Calu3 (cell line): ENCODE data around the gene CDH18. TPM values are rescaled to one million over a fixed set of nuclear protein-coding genes. Genes with fewer than 3 reads are reported as not detected.
A peak's percentile ranks its signal among the peaks of the same experiment; 100 is the strongest.

Experiments
- BruUV-seq: library from RNA; stranded (reverse); fragments of 400-500 nt; replicated peaks from 2 replicates; lab custom pipeline; 2021; lab: Mats Ljungman, UMichigan
- CTCF ChIA-PET: fragments of 300-600 bp; sonication (Branson Sonifier 250); formaldehyde crosslinking; loops from one replicate; lab custom pipeline; 2022; ENCODE audit warnings: antibody characterized with exemption; lab: Charles Lee
- DNase-seq: peaks from one replicate; pipeline ENCODE4 v3.0.0; 2022
- H3K27ac Mint-ChIP-seq: one replicate; pipeline ENCODE4 v1.8.0; 2022; ENCODE audit warnings: mixed read lengths; ENCODE audit not compliant: unreplicated experiment
- H3K27me3 Mint-ChIP-seq: one replicate; pipeline ENCODE4 v1.8.0; 2022; ENCODE audit warnings: mixed read lengths; ENCODE audit not compliant: unreplicated experiment
- H3K36me3 Mint-ChIP-seq: one replicate; pipeline ENCODE4 v1.8.0; 2022; ENCODE audit warnings: mild to moderate bottlenecking, moderate library complexity, mixed read lengths; ENCODE audit not compliant: insufficient read depth, unreplicated experiment
- H3K4me1 Mint-ChIP-seq: one replicate; pipeline ENCODE4 v1.8.0; 2022; ENCODE audit warnings: mild to moderate bottlenecking, low read depth, mixed read lengths; ENCODE audit not compliant: unreplicated experiment
- H3K4me3 Mint-ChIP-seq: one replicate; pipeline ENCODE4 v1.8.0; 2022; ENCODE audit warnings: mild to moderate bottlenecking, low read depth, moderate library complexity, mixed read lengths; ENCODE audit not compliant: unreplicated experiment
- H3K9me3 Mint-ChIP-seq: one replicate; pipeline ENCODE4 v1.8.0; 2022; ENCODE audit warnings: low read depth, mixed read lengths; ENCODE audit not compliant: unreplicated experiment
- intact Hi-C: fragments of 100-400 bp; cut with micrococcal nuclease; formaldehyde crosslinking; loops from one replicate; pipeline ENCODE4 v1.10.0; 2022; ENCODE audit not compliant: unreplicated experiment
- total RNA-seq: library from RNA; stranded (reverse); gene quantifications from 2 replicates; pipeline ENCODE4 v1.2.3, GENCODE V29; 2022
- TF ChIP-seq, protein P1 (sequence below): fragments of 200-600 bp; IDR thresholded peaks from one replicate; pipeline ENCODE4 v1.8.0; 2022; ENCODE audit warnings: antibody characterized with exemption; ENCODE audit not compliant: unreplicated experiment

Gene CDH18
- total RNA-seq, 1 experiment from 2014 or later: not detected

DNA sequence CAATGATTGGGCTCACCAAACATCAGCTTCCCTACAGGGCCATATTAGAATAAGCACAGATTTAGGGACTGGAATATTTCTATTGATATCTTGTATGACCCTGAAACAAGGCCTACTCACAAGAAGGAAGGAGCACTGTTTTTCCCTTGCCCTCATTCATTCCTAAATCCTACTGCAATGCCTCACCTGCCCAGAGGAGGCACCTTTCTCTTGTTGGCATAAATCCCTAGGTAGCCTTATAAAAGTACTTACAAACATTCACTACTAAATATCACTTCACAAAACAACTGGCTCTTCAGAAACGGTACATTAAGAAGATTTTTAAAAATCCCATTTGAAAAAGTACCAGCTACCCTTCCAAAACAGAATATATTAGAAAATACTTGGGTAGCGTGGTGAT lies 449.4 kb downstream of the CDH18 start:
- Mint-ChIP-seq H3K4me3 (no peak overlapping the region), H3K27me3 (no peaks in the 10 kb centered on the region), H3K36me3 (no peaks in the 10 kb centered on the region), H3K4me1 (peaks cover 3% of the 10 kb centered on the region), H3K9me3 (peaks cover 4% of the 10 kb centered on the region), H3K27ac (no peak overlapping the region)
- CTCF ChIA-PET: no interaction called here
- TF ChIP-seq, protein P1, sequence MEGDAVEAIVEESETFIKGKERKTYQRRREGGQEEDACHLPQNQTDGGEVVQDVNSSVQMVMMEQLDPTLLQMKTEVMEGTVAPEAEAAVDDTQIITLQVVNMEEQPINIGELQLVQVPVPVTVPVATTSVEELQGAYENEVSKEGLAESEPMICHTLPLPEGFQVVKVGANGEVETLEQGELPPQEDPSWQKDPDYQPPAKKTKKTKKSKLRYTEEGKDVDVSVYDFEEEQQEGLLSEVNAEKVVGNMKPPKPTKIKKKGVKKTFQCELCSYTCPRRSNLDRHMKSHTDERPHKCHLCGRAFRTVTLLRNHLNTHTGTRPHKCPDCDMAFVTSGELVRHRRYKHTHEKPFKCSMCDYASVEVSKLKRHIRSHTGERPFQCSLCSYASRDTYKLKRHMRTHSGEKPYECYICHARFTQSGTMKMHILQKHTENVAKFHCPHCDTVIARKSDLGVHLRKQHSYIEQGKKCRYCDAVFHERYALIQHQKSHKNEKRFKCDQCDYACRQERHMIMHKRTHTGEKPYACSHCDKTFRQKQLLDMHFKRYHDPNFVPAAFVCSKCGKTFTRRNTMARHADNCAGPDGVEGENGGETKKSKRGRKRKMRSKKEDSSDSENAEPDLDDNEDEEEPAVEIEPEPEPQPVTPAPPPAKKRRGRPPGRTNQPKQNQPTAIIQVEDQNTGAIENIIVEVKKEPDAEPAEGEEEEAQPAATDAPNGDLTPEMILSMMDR: no peak
- no TSS peak for BruUV-seq
- intact Hi-C loops: no loop called here
- DNase-seq: no peak

DNA sequence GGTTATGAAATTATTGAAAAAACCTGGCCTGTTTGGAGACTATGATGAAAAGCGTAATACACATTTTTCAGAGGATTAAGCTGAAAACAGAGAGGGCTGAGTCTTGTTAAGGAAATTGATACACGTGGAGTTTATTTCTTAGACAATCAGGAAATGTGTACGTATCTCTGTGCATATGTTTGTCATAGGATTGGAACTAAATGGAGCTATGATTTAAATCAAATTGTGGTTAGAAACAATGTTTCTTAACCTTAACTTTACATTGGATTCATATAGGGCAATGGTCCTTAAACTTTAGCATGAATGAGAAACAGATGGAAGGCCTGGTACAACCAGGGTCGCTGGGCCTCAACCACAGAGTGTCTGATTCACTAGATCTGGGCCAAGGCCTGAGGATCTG lies 451.6 kb downstream of the CDH18 start:
- peaks cover 8% of the 10 kb centered on the region for H3K9me3 Mint-ChIP-seq
- intact Hi-C loops: no loop called here
- no peak overlapping the region for H3K4me3 Mint-ChIP-seq
- no peak overlapping the region for H3K27ac Mint-ChIP-seq
- CTCF ChIA-PET: no interaction called here
- BruUV-seq: no TSS peak
- no peaks in the 10 kb centered on the region for H3K27me3 Mint-ChIP-seq
- DNase-seq: no peak
- peaks cover 4% of the 10 kb centered on the region for H3K36me3 Mint-ChIP-seq
- H3K4me1 Mint-ChIP-seq: peaks cover 23% of the 10 kb centered on the region
- TF ChIP-seq, protein P1: no peak

DNA sequence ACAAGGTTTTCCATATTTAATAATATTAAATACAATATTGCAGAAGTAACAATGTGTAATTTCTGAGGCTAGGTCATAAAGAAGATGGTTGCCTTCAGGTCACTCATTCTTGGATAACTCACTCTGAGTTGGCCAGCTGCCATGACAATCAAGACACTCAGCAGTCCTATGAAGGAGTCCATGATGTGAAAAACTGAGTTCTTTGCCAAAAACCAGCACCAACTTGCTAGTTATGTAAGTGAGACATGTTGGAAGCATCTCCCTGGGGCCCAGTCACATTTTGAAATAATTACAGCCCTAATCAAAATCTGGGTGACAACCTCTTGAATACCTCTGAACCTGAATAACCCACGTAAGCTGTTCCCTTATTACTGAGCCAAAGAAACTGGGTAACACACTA lies 453.2 kb downstream of the CDH18 start:
- Mint-ChIP-seq H3K27me3 (no peaks in the 10 kb centered on the region), H3K27ac (no peak overlapping the region), H3K4me1 (peaks cover 29% of the 10 kb centered on the region), H3K36me3 (peaks cover 7% of the 10 kb centered on the region), H3K4me3 (no peak overlapping the region), H3K9me3 (peaks cover 6% of the 10 kb centered on the region)
- no TSS peak for BruUV-seq
- intact Hi-C loops: loop anchor here (5.0 kb wide), 1 partner anchor 73 kb away; no protein-coding TSS in a partner anchor
- CTCF ChIA-PET: no interaction called here
- TF ChIP-seq, protein P1: no peak
- no peak for DNase-seq

DNA sequence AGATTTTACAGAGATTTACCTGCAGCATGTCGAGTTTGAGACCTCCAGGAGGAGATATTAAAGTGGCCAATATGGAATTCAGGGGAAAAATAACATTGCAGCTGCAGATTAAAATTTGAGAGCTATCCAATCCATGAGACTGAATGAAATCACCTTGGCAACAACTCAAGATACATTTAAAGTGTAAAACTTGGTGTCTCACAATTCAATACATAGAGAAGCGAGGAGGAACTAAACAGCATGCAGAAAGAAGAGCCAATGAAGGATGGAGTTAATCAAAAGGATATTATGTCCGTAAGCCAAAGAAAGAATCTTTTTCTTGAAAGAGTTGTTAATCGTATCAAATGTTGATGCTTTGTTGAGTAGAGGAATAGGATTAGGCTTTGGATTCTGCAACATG lies 455.1 kb downstream of the CDH18 start:
- H3K4me3 Mint-ChIP-seq: no peak overlapping the region
- no TSS peak for BruUV-seq
- TF ChIP-seq, protein P1: no peak
- H3K36me3 Mint-ChIP-seq: peaks cover 7% of the 10 kb centered on the region
- CTCF ChIA-PET: no interaction called here
- DNase-seq: no peak
- peaks cover 6% of the 10 kb centered on the region for H3K9me3 Mint-ChIP-seq
- H3K27ac Mint-ChIP-seq: peak overlapping the region; percentile 4
- peaks cover 29% of the 10 kb centered on the region for H3K4me1 Mint-ChIP-seq
- H3K27me3 Mint-ChIP-seq: no peaks in the 10 kb centered on the region
- intact Hi-C loops: loop anchor here (5.0 kb wide), 1 partner anchor 74 kb away; no protein-coding TSS in a partner anchor
